RWPE1 (cell line): ENCODE measurements around the gene ALDH1L2.

Experiments used
- CTCF ChIA-PET: fragments of 350-600 bp; sonication (Branson Sonifier 250); formaldehyde crosslinking; extraction: SDS; loops from one replicate; lab custom pipeline; 2021; lab: Yijun Ruan, JAX
- POLR2A ChIA-PET: fragments of 400-600 bp; formaldehyde crosslinking; extraction: SDS; loops from one replicate; lab custom pipeline; 2020; ENCODE audit warnings: antibody characterized with exemption; ENCODE audit not compliant: low non-redundant PET; lab: Yijun Ruan, JAX
- DNase-seq: peaks from one replicate; pipeline ENCODE4 v3.0.0; 2012; ENCODE audit warnings: low spot score
- H3K27ac ChIP-seq: fragments of 450-650 bp; 2 replicates; pipeline ENCODE4 v1.5.1; 2017
- TF ChIP-seq, protein P1 (sequence below): fragments of 450-650 bp; conservative IDR thresholded peaks from 2 replicates; pipeline ENCODE4 v1.5.1; 2017; ENCODE audit warnings: low read depth, mild to moderate bottlenecking

ALDH1L2 gene

GRCh38 chr12:105107494-105108371 lies 23.5 kb upstream of the ALDH1L2 start, which contains the start of gene WASHC4:
Gene WASHC4 (plus strand): TSS chr12:105107731. CDS start chr12:105107801, 70 bp downstream.
- peak; percentile 96 for DNase-seq
- POLR2A ChIA-PET = interaction anchor here (0.8 kb wide), 1 partner anchor 1151 kb away, joined by 3 read pairs; a partner anchor contains a TSS
- CTCF ChIA-PET = interaction anchor here (0.7 kb wide), 1 partner anchor 1049 kb away, joined by 4 read pairs; no protein-coding TSS in a partner anchor
- peak within 1 kb of the TSS; percentile 97 for H3K27ac ChIP-seq
- TF ChIP-seq, protein P1, sequence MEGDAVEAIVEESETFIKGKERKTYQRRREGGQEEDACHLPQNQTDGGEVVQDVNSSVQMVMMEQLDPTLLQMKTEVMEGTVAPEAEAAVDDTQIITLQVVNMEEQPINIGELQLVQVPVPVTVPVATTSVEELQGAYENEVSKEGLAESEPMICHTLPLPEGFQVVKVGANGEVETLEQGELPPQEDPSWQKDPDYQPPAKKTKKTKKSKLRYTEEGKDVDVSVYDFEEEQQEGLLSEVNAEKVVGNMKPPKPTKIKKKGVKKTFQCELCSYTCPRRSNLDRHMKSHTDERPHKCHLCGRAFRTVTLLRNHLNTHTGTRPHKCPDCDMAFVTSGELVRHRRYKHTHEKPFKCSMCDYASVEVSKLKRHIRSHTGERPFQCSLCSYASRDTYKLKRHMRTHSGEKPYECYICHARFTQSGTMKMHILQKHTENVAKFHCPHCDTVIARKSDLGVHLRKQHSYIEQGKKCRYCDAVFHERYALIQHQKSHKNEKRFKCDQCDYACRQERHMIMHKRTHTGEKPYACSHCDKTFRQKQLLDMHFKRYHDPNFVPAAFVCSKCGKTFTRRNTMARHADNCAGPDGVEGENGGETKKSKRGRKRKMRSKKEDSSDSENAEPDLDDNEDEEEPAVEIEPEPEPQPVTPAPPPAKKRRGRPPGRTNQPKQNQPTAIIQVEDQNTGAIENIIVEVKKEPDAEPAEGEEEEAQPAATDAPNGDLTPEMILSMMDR = no peak

DNA sequence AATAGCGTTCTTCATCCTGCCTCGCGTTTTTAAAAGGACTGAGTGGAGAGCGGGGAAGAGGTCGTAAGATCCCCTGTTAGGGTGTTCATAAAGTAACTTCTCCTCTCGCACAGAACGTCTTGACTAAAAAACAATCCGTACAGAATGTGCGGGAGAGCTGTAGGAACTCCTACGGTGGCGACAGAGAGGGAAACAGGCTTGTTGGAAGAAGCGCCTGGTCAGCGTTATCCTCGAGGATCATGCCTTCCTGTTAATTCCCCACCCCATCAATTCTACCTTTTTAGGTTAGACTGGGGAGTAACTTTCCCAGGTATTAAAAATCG lies 22.9 kb upstream of the ALDH1L2 start:
- peak overlapping the region; percentile 97 for H3K27ac ChIP-seq
- TF ChIP-seq, protein P1 = no peak
- ChIA-PET CTCF (no interaction called here), POLR2A (no interaction called here)
- no peak for DNase-seq

- CTCF ChIA-PET = no interaction called here
- TF ChIP-seq, protein P1 = no peak
- POLR2A ChIA-PET = no interaction called here
- no peak overlapping the region for H3K27ac ChIP-seq
- no peak for DNase-seq
Observed at GRCh38 chr12:105106621-105107020, 22.4 kb upstream of the ALDH1L2 start.

DNA sequence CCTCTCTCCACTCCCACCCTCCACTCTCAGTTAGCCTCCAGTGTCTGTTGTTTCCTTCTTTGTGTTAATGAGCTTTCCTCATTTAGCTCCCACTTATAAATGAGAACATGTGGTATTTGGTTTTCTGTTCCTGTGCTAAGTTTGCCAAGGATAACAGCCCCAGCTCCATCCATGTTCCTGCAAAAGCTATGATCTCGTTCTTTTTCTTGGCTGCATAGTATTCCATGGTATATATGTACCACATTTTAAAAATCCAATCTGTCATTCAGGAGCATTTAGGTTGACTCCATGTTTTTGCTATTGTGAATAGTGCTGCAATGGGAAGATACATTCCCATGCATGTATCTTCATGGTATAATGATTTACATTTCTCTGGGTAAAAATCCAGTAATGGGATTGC lies 20.5 kb upstream of the ALDH1L2 start:
- CTCF ChIA-PET = interaction anchor here (0.6 kb wide), 1 partner anchor 209 kb away, joined by 3 read pairs; no protein-coding TSS in a partner anchor

GRCh38 chr12:105102673-105103072 lies 18.4 kb upstream of the ALDH1L2 start:
- no peak for DNase-seq
- no peak overlapping the region for H3K27ac ChIP-seq
- ChIA-PET POLR2A (no interaction called here), CTCF (no interaction called here)
- TF ChIP-seq, protein P1 = no peak

More for the DNA sequence above, 20.5 kb upstream of the ALDH1L2 start:
- H3K27ac ChIP-seq = no peak overlapping the region
- no peak for DNase-seq
- TF ChIP-seq, protein P1 = no peak
- POLR2A ChIA-PET = no interaction called here

GRCh38 chr12:105100998-105101397 lies 16.7 kb upstream of the ALDH1L2 start:
- POLR2A ChIA-PET = no interaction called here
- DNase-seq = no peak
- TF ChIP-seq, protein P1 = 0 out of 2 replicates have a peak, but pooled peaks have one; percentile 17
- CTCF ChIA-PET = interaction anchor here (0.5 kb wide), 1 partner anchor 60 kb away, joined by 4 read pairs; no protein-coding TSS in a partner anchor
- no peak overlapping the region for H3K27ac ChIP-seq
